Mesodermal cell (in vitro differentiated cells): Measurements from ENCODE around the gene REG1B.

ENCODE experiments used
- H3K27ac ChIP-seq: 2 replicates; pipeline ENCODE4 v1.7.0; 2013; ENCODE audit warnings: mild to moderate bottlenecking, low read depth, low read length, moderate library complexity; ENCODE audit not compliant: severe bottlenecking
- H3K36me3 ChIP-seq: 2 replicates; pipeline ENCODE4 v1.7.1; 2013; ENCODE audit warnings: mild to moderate bottlenecking, low read length, moderate library complexity; ENCODE audit not compliant: control insufficient read depth, insufficient read depth
- H3K4me1 ChIP-seq: one replicate; pipeline ENCODE4 v1.7.1; 2013; ENCODE audit warnings: mild to moderate bottlenecking, low read length; ENCODE audit not compliant: insufficient read depth, control insufficient read depth, poor library complexity, severe bottlenecking
- H3K4me3 ChIP-seq: 2 replicates; pipeline ENCODE4 v1.7.0; 2013; ENCODE audit warnings: low read length, control low read depth, mild to moderate bottlenecking; ENCODE audit not compliant: insufficient read depth, poor library complexity, severe bottlenecking; ENCODE audit errors: extremely low read depth
- H3K9me3 ChIP-seq: 2 replicates; pipeline ENCODE4 v1.7.1; 2013; ENCODE audit warnings: mild to moderate bottlenecking, low read length, moderate library complexity; ENCODE audit not compliant: control insufficient read depth
- WGBS, 2 experiments: methylation state at CpG; one replicate each; pipeline ENCODE4 v1.1.5; 2013; ENCODE audit warnings: missing lambda C conversion rate in 2 of 2; ENCODE audit not compliant: insufficient coverage in 2 of 2; 5-methylcytosine and 5-hydroxymethylcytosine counted together

Gene REG1B

GRCh38 chr2:79114797-79115494, 27.2 kb upstream of the REG1B start:
- no peaks in the 10 kb centered on the region for H3K4me1 ChIP-seq
- WGBS, 2 experiments = 100% methylated on average over 2 of the region's 3 CpGs

GRCh38 chr2:79112269-79112668, 24.5 kb upstream of the REG1B start:
- Histone ChIP-seq H3K36me3 (no peaks in the 10 kb centered on the region), H3K9me3 (no peaks in the 10 kb centered on the region), H3K4me3 (no peak overlapping the region), H3K4me1 (no peaks in the 10 kb centered on the region), H3K27ac (no peak overlapping the region)
- WGBS, 2 experiments = 89 to 92% methylated on average over 3 of the region's 3 CpGs

More at GRCh38 chr2:79114797-79115494, 27.2 kb upstream of the REG1B start:
- no peak overlapping the region for H3K4me3 ChIP-seq
- no peaks in the 10 kb centered on the region for H3K9me3 ChIP-seq
- H3K27ac ChIP-seq = no peak overlapping the region
- H3K36me3 ChIP-seq = no peaks in the 10 kb centered on the region

GRCh38 chr2:79105259-79105658, 17.5 kb upstream of the REG1B start:
- Histone ChIP-seq H3K27ac (no peak overlapping the region), H3K4me1 (no peaks in the 10 kb centered on the region), H3K4me3 (no peak overlapping the region), H3K9me3 (no peaks in the 10 kb centered on the region), H3K36me3 (no peaks in the 10 kb centered on the region)
- WGBS, 2 experiments = 100% methylated on average over 1 of the region's 2 CpGs; no CpG with 5 or more reads in 1 of the 2 experiments

- no peak overlapping the region for H3K4me3 ChIP-seq
- no peak overlapping the region for H3K27ac ChIP-seq
- H3K36me3 ChIP-seq = no peaks in the 10 kb centered on the region
- 70 to 90% methylated on average over 2 of the region's 2 CpGs for WGBS, 2 experiments
- no peaks in the 10 kb centered on the region for H3K9me3 ChIP-seq
- H3K4me1 ChIP-seq = no peaks in the 10 kb centered on the region
Measured at GRCh38 chr2:79103214-79103613, 15.4 kb upstream of the REG1B start.

GRCh38 chr2:79101024-79101423, 13.2 kb upstream of the REG1B start:
- Histone ChIP-seq H3K9me3 (no peaks in the 10 kb centered on the region), H3K4me1 (no peaks in the 10 kb centered on the region), H3K36me3 (no peaks in the 10 kb centered on the region), H3K27ac (no peak overlapping the region), H3K4me3 (no peak overlapping the region)
- 87% methylated on average over 2 of the region's 2 CpGs for WGBS, 2 experiments

GRCh38 chr2:79100285-79100684, 12.5 kb upstream of the REG1B start:
- Histone ChIP-seq H3K27ac (no peak overlapping the region), H3K4me1 (no peaks in the 10 kb centered on the region), H3K4me3 (no peak overlapping the region), H3K36me3 (no peaks in the 10 kb centered on the region), H3K9me3 (no peaks in the 10 kb centered on the region)
- 100% methylated on average over 1 of the region's 1 CpG; no CpG with 5 or more reads in 1 of the 2 experiments for WGBS, 2 experiments

GRCh38 chr2:79099140-79099686, 11.4 kb upstream of the REG1B start:
- H3K36me3 ChIP-seq = no peaks in the 10 kb centered on the region
- WGBS, 2 experiments = 89 to 92% methylated on average over 7 of the region's 7 CpGs
- H3K4me3 ChIP-seq = no peak overlapping the region
- H3K4me1 ChIP-seq = no peaks in the 10 kb centered on the region
- H3K9me3 ChIP-seq = no peaks in the 10 kb centered on the region
- no peak overlapping the region for H3K27ac ChIP-seq

- Histone ChIP-seq H3K27ac (no peak overlapping the region), H3K4me1 (no peaks in the 10 kb centered on the region), H3K36me3 (no peaks in the 10 kb centered on the region), H3K9me3 (no peaks in the 10 kb centered on the region), H3K4me3 (no peak overlapping the region)
- WGBS, 2 experiments = 89 to 100% methylated on average over 2 to 5 of the region's 6 CpGs
Measured at GRCh38 chr2:79097843-79098242, 10.1 kb upstream of the REG1B start.

GRCh38 chr2:79090693-79091092, 2.9 kb upstream of the REG1B start:
- no peaks in the 10 kb centered on the region for H3K9me3 ChIP-seq
- no peak overlapping the region for H3K27ac ChIP-seq
- no peaks in the 10 kb centered on the region for H3K36me3 ChIP-seq
- no peak overlapping the region for H3K4me3 ChIP-seq
- H3K4me1 ChIP-seq = no peaks in the 10 kb centered on the region
- WGBS, 2 experiments = 93 to 96% methylated on average over 3 to 4 of the region's 4 CpGs

- Histone ChIP-seq H3K4me3 (no peak overlapping the region), H3K9me3 (no peaks in the 10 kb centered on the region), H3K4me1 (no peaks in the 10 kb centered on the region), H3K27ac (no peak overlapping the region), H3K36me3 (no peaks in the 10 kb centered on the region)
- 88 to 100% methylated on average over 1 to 2 of the region's 4 CpGs for WGBS, 2 experiments
Measured at GRCh38 chr2:79086255-79086654, 1.5 kb downstream of the REG1B start.

GRCh38 chr2:79085382-79085781, 2.4 kb downstream of the REG1B start:
- Histone ChIP-seq H3K36me3 (no peaks in the 10 kb centered on the region), H3K4me1 (no peaks in the 10 kb centered on the region), H3K4me3 (no peak overlapping the region), H3K9me3 (no peaks in the 10 kb centered on the region), H3K27ac (no peak overlapping the region)
- 80 to 87% methylated on average over 2 to 3 of the region's 3 CpGs for WGBS, 2 experiments
